Endothelial cell of umbilical vein (primary cell): ENCODE measurements around the gene HIGD2B. TPM values are rescaled to one million over a fixed set of nuclear protein-coding genes. Genes with fewer than 3 reads are reported as not detected.
A peak's percentile ranks its signal among the peaks of the same experiment; 100 is the strongest.

Experiments used
- BruUV-seq: library from RNA; stranded (reverse); fragments of 400-500 nt; replicated peaks from 2 replicates; lab custom pipeline; 2021; lab: Mats Ljungman, UMichigan
- CTCF ChIA-PET: fragments of 300-600, 350-600 bp; sonication (Branson Sonifier 250); formaldehyde crosslinking; loops from one replicate; lab custom pipeline; 2021; ENCODE audit warnings: antibody characterized with exemption, inconsistent platforms; lab: Charles Lee
- POLR2A ChIA-PET: fragments of 300-600, 350-600 bp; sonication (Branson Sonifier 250); formaldehyde crosslinking; loops from one replicate; lab custom pipeline; 2021; ENCODE audit warnings: antibody characterized with exemption, inconsistent platforms; lab: Charles Lee
- DNase-seq: peaks from one replicate; pipeline ENCODE4 v3.0.0-alpha.2; 2011; ENCODE audit warnings: low read depth, low spot score
- FAIRE-seq: peaks from 2 replicates; lab custom pipeline; 2011; peaks lifted over from hg19 to GRCh38; lab: Jason Lieb, UNC
- H2AFZ ChIP-seq: 2 replicates; pipeline ENCODE4 v1.6.0; 2012; ENCODE audit warnings: low read depth, low read length, control low read depth, inconsistent platforms
- H3K27ac ChIP-seq: 2 replicates; pipeline ENCODE4 v1.5.1; 2011; ENCODE audit warnings: low read depth, mild to moderate bottlenecking, control low read depth, low read length, moderate library complexity; ENCODE audit not compliant: insufficient read depth
- H3K27me3 ChIP-seq, 2 experiments: 2 replicates each; pipeline versions ENCODE4 v1.6.0 to v1.6.1; 2011; ENCODE audit warnings: low read length in 2 of 2, mixed read lengths in 1 of 2; ENCODE audit not compliant: control insufficient read depth in 2 of 2, insufficient read depth in 2 of 2
- H3K36me3 ChIP-seq, 2 experiments: 2 replicates in 1 of 2; 3 replicates in 1 of 2; pipeline ENCODE4 v1.5.1; 2011; ENCODE audit warnings: low read length in 2 of 2, mild to moderate bottlenecking in 1 of 2, moderate library complexity in 1 of 2; ENCODE audit not compliant: control insufficient read depth in 2 of 2, insufficient read depth in 2 of 2; ENCODE audit errors: extremely low read depth in 1 of 2
- H3K4me1 ChIP-seq: 3 replicates; pipeline ENCODE4 v1.5.1; 2011; ENCODE audit warnings: mild to moderate bottlenecking, low read length; ENCODE audit not compliant: control insufficient read depth, insufficient read depth; ENCODE audit errors: extremely low read depth
- H3K4me2 ChIP-seq: 2 replicates; pipeline ENCODE4 v1.6.1; 2011; ENCODE audit warnings: low read length, control low read depth, mixed read lengths; ENCODE audit not compliant: insufficient read depth
- H3K4me3 ChIP-seq, 3 experiments: fragments of 200-600 bp in 1 of 3; sonication (generic), shearing (Covaris generic) in 1 of 3; replicated peaks in 1 of 3; 2 replicates each; pipeline ENCODE4 v1.5.1; 2011 to 2016; ENCODE audit warnings: control low read depth in 3 of 3, low read length in 3 of 3, mild to moderate bottlenecking in 2 of 3, inconsistent platforms in 1 of 3, low read depth in 1 of 3, moderate library complexity in 1 of 3; ENCODE audit not compliant: insufficient read depth in 1 of 3
- H3K79me2 ChIP-seq: 2 replicates; pipeline ENCODE4 v1.6.0; 2012; ENCODE audit warnings: low read length, inconsistent platforms; ENCODE audit not compliant: control insufficient read depth, insufficient read depth
- H3K9ac ChIP-seq: replicated peaks from 2 replicates; pipeline ENCODE3; 2011; ENCODE audit warnings: low read length, control low read depth; ENCODE audit not compliant: insufficient read depth; ENCODE audit errors: extremely low read depth
- H3K9me1 ChIP-seq: replicated peaks from 3 replicates; pipeline ENCODE4 v1.6.0; 2011; ENCODE audit warnings: mild to moderate bottlenecking, low read length; ENCODE audit not compliant: control insufficient read depth, insufficient read depth; ENCODE audit errors: extremely low read depth
- H3K9me3 ChIP-seq: replicated peaks from 2 replicates; pipeline ENCODE4 v1.5.1; 2012; ENCODE audit warnings: low read length, inconsistent platforms; ENCODE audit not compliant: control insufficient read depth, insufficient read depth
- H4K20me1 ChIP-seq: replicated peaks from 2 replicates; pipeline ENCODE3; 2011; ENCODE audit warnings: mild to moderate bottlenecking, low read length; ENCODE audit not compliant: control insufficient read depth, insufficient read depth; ENCODE audit errors: extremely low read depth
- CTCF ChIP-seq, 2 donors: IDR thresholded peaks; 1 replicate in 1 of 2; 2 replicates in 1 of 2; pipeline ENCODE4 v1.5.1; 2011; ENCODE audit warnings: low read length in 2 of 2, mild to moderate bottlenecking in 2 of 2, moderate library complexity in 2 of 2, control low read depth in 1 of 2, inconsistent platforms in 1 of 2, low read depth in 1 of 2; ENCODE audit not compliant: insufficient read depth in 1 of 2; ENCODE audit errors: extremely low read depth in 1 of 2
- EZH2 ChIP-seq: IDR thresholded peaks from 2 replicates; pipeline ENCODE4 v1.6.1; 2012; ENCODE audit warnings: borderline replicate concordance, low read depth, mild to moderate bottlenecking, moderate library complexity, low read length, inconsistent platforms; ENCODE audit not compliant: severe bottlenecking
- FOS ChIP-seq: IDR thresholded peaks from 2 replicates; pipeline ENCODE4 v1.6.1; 2011; ENCODE audit warnings: mild to moderate bottlenecking, low read length, moderate library complexity, borderline replicate concordance; ENCODE audit not compliant: insufficient read depth
- GATA2 ChIP-seq: IDR thresholded peaks from 2 replicates; pipeline ENCODE4 v1.7.0; 2011; ENCODE audit warnings: low read depth, mild to moderate bottlenecking, moderate library complexity, mixed read lengths, low read length; ENCODE audit not compliant: insufficient read length, insufficient read depth
- MAX ChIP-seq: IDR thresholded peaks from 2 replicates; pipeline ENCODE4 v1.6.1; 2011; ENCODE audit not compliant: insufficient read depth, insufficient read length
- MYC ChIP-seq: IDR thresholded peaks from one replicate; pipeline ENCODE4 v1.6.1; 2011; ENCODE audit warnings: mild to moderate bottlenecking, low read depth, low read length
- POLR2A ChIP-seq: IDR thresholded peaks from 2 replicates; pipeline ENCODE4 v1.6.1; 2012; ENCODE audit warnings: low read depth, mild to moderate bottlenecking, control low read depth, low read length
- POLR2AphosphoS5 ChIP-seq: IDR thresholded peaks from 2 replicates; pipeline ENCODE4 v1.6.1; 2012; ENCODE audit warnings: low read depth, mild to moderate bottlenecking, control low read depth, low read length, moderate library complexity; ENCODE audit not compliant: insufficient read depth
- dilution Hi-C: fragments of 300-500 bp; cut with MboI; formaldehyde crosslinking; loops from one replicate; pipeline ENCODE4 v1.15.0; 2019; ENCODE audit warnings: low sequenced_read_pairs; ENCODE audit not compliant: extremely low pct_ligation_motif_present
- intact Hi-C: fragments of 100-400 bp; cut with micrococcal nuclease; formaldehyde crosslinking; loops from one replicate; pipeline ENCODE4 v1.10.0; 2022
- polyA plus RNA-seq, 4 experiments: library from polyadenylated mRNA; depleted of rRNA in 3 of 4; stranded (reverse) in 3 of 4; unstranded in 1 of 4; fragments of >200 nt; gene quantifications; 2 replicates each; pipeline versions ENCODE4 v1.2.1 to v1.2.3, GENCODE V29; 2011 to 2012; ENCODE audit warnings: missing spikeins in 1 of 4
- total RNA-seq: library from RNA; stranded (reverse); gene quantifications from 2 replicates; pipeline ENCODE4 v1.2.3, GENCODE V29; 2021

HIGD2B gene
- total and polyA plus RNA-seq, 2 donors (not counting 3 experiments of a cell fraction or from before 2014, with no cell fraction given): not detected

DNA sequence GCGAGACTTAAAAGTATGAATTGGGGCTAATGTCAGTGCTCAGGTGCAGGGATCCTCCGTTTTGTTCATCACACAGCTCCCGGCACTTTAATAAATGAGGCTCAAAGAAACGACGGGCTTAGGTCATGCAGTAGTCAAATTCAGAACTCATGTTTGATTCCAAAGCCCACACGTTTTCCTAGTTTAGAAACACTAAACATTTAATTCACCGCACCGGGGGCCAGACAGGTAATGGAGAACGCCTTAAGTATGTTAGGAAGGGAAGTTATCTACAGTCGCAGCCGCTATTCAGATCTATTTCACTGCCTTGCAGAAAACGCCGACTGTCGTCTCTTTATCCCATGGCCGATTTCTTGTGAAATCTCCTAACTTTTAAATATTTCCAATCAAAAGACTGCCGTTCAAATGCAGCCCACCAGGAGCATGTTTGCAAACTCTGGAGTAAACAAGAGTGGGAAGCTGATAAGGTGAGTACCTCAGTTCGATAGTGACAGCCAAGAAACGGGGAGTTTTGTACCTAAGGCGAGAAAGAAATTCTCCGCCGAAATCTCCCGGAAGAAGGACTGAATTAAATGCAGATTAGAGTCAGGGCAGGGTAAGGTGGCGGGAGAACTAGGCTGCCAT, 569 bp downstream of the HIGD2B start:
- TF ChIP-seq POLR2AphosphoS5 (no peak), GATA2 (no peak), MYC (no peak), CTCF (IDR thresholded peaks at IDR 0.05; ENCODE audit: extremely low read depth in 1 of 2, insufficient read depth in 1 of 2, low read depth in 1 of 2, low read length in 2 of 2) (no peak), POLR2A (no peak), FOS (no peak), EZH2 (no peak), MAX (no peak)
- Histone ChIP-seq H3K4me1 (peaks cover 9% of the 10 kb centered on the region), H4K20me1 (no peaks in the 10 kb centered on the region), H3K27me3 (peaks cover 0 to 3% of the 10 kb centered on the region in 2 experiments), H3K27ac (peak overlapping the region; percentile 67), H3K36me3 (no peaks in the 10 kb centered on the region), H3K79me2 (no peaks in the 10 kb centered on the region), H3K4me2 (peak overlapping the region; percentile 93), H3K9me3 (no peaks in the 10 kb centered on the region), H3K9ac (peak overlapping the region; percentile 72), H2AFZ (peak overlapping the region; percentile 95), H3K4me3 (peak overlapping the region; percentile 54 to 79 (median 72)), H3K9me1 (no peaks in the 10 kb centered on the region)
- TSS peak; percentile 97 for BruUV-seq
- FAIRE-seq: no peak
- CTCF ChIA-PET: interaction anchor here (1.2 to 3.2 kb wide), 4 partner anchors 11 to 85 kb away, joined by 4 to 11 read pairs (median 8); no protein-coding TSS in a partner anchor
- dilution Hi-C loops (no loop called here), intact Hi-C loops (loop anchor here (5.0 kb wide), 2 partner anchors 88 to 97 kb away; partner anchors contain the start of gene ADPGK)
- POLR2A ChIA-PET: no interaction called here
- peak; percentile 1 for DNase-seq
